Activated T-helper 1 cell treated with Interleukin-2 at 50 U/mL for 16 hours (primary cell): Measurements from ENCODE around the gene STIMATE.

ENCODE experiments used
- DNase-seq: peaks from one replicate; pipeline ENCODE4 v3.0.0-alpha.2; 2020; ENCODE audit warnings: low read depth

Gene STIMATE

GRCh38 chr3:52866427-52866826 is 30.9 kb downstream of the STIMATE start:
- DNase-seq: no peak

- DNase-seq: no peak
Measured at GRCh38 chr3:52865994-52866393, 31.4 kb downstream of the STIMATE start.

- no peak for DNase-seq
Measured at GRCh38 chr3:52860424-52860768, 37.0 kb downstream of the STIMATE start.

- DNase-seq: no peak
Measured at GRCh38 chr3:52859686-52860423, 37.5 kb downstream of the STIMATE start.

- DNase-seq: no peak
Measured at GRCh38 chr3:52857864-52858263, 39.5 kb downstream of the STIMATE start.

- no peak for DNase-seq
Measured at GRCh38 chr3:52857133-52857532, 40.2 kb downstream of the STIMATE start.

- DNase-seq: no peak
Measured at GRCh38 chr3:52856666-52857065, 40.7 kb downstream of the STIMATE start.

- no peak for DNase-seq
Measured at GRCh38 chr3:52854013-52854412, 43.3 kb downstream of the STIMATE start.

GRCh38 chr3:52852419-52852818 is 44.9 kb downstream of the STIMATE start:
- no peak for DNase-seq

GRCh38 chr3:52851348-52851747 is 46.0 kb downstream of the STIMATE start:
- no peak for DNase-seq

GRCh38 chr3:52849656-52850055 is 47.7 kb downstream of the STIMATE start:
- DNase-seq: no peak

- DNase-seq: no peak
Measured at GRCh38 chr3:52848617-52849016, 48.7 kb downstream of the STIMATE start.

- no peak for DNase-seq
Measured at GRCh38 chr3:52847726-52848125, 49.6 kb downstream of the STIMATE start.

- no peak for DNase-seq
Measured at GRCh38 chr3:52847241-52847640, 50.1 kb downstream of the STIMATE start.

- no peak for DNase-seq
Measured at GRCh38 chr3:52846432-52846965, 50.8 kb downstream of the STIMATE start.

- no peak for DNase-seq
Measured at GRCh38 chr3:52845691-52846431, 51.5 kb downstream of the STIMATE start.

GRCh38 chr3:52845157-52845556 is 52.2 kb downstream of the STIMATE start:
- DNase-seq: no peak

GRCh38 chr3:52844290-52844975 is 52.9 kb downstream of the STIMATE start:
- no peak for DNase-seq

GRCh38 chr3:52843881-52844280 is 53.5 kb downstream of the STIMATE start:
- no peak for DNase-seq

GRCh38 chr3:52843108-52843865 is 54.1 kb downstream of the STIMATE start:
- DNase-seq: no peak

- no peak for DNase-seq
Measured at GRCh38 chr3:52842424-52842823, 54.9 kb downstream of the STIMATE start.

- DNase-seq: no peak
Measured at GRCh38 chr3:52841981-52842340, 55.4 kb downstream of the STIMATE start.
